ENCODE data around the gene MELTF.

The MELTF gene

GRCh38 chr3:197026481-197026866 is 3.1 kb downstream of the MELTF start:
- DNase-seq, result peak; percentile 61

- DNase-seq, result no peak
Measured at GRCh38 chr3:197025736-197026480, 3.7 kb downstream of the MELTF start.

GRCh38 chr3:197024881-197025735 is 4.5 kb downstream of the MELTF start:
- DNase-seq, result no peak

- DNase-seq, result no peak
Measured at GRCh38 chr3:197023998-197024651, 5.5 kb downstream of the MELTF start.

GRCh38 chr3:197023241-197023997 is 6.2 kb downstream of the MELTF start:
- peak; percentile 84 for DNase-seq

- DNase-seq, result no peak
Measured at GRCh38 chr3:197022405-197023231, 7.0 kb downstream of the MELTF start.

- no peak for DNase-seq
Measured at GRCh38 chr3:197021729-197022404, 7.8 kb downstream of the MELTF start.

- no peak for DNase-seq
Measured at GRCh38 chr3:197021231-197021630, 8.4 kb downstream of the MELTF start.

- no peak for DNase-seq
Measured at GRCh38 chr3:197019535-197019934, 10.1 kb downstream of the MELTF start.

- DNase-seq, result no peak
Measured at GRCh38 chr3:197019021-197019420, 10.6 kb downstream of the MELTF start.

GRCh38 chr3:197017003-197017402 is 12.6 kb downstream of the MELTF start:
- DNase-seq, result no peak

GRCh38 chr3:197015790-197016736 is 13.6 kb downstream of the MELTF start:
- no peak for DNase-seq

- no peak for DNase-seq
Measured at GRCh38 chr3:197014942-197015575, 14.6 kb downstream of the MELTF start.

GRCh38 chr3:197014024-197014423 is 15.6 kb downstream of the MELTF start:
- DNase-seq, result no peak

GRCh38 chr3:197012540-197012883 is 17.1 kb downstream of the MELTF start:
- DNase-seq, result no peak

- DNase-seq, result no peak
Measured at GRCh38 chr3:197011780-197012539, 17.7 kb downstream of the MELTF start.

- peak; percentile 21 for DNase-seq
Measured at GRCh38 chr3:197010556-197011351, 18.9 kb downstream of the MELTF start.

GRCh38 chr3:197009532-197010019 is 20.0 kb downstream of the MELTF start:
- no peak for DNase-seq

Data from NCI-H524 treated with DMSO at 0.1 percent for 48 hours (cell line).